BJ (cell line): ENCODE measurements around the gene INMT. TPM values are rescaled to one million over a fixed set of nuclear protein-coding genes. Genes with fewer than 3 reads are reported as not detected.
"Not testable (repeated sequence)": the region's sequence is repeated elsewhere in the genome, so short reads cannot be mapped to it uniquely, and the experiment has no call there.

Source experiments
- CTCF ChIA-PET: fragments of 350-600 bp; formaldehyde crosslinking; extraction: SDS; loops from one replicate; lab custom pipeline; 2021; ENCODE audit warnings: antibody characterized with exemption, inconsistent platforms; lab: Yijun Ruan, JAX
- POLR2A ChIA-PET: fragments of 300-600 bp; sonication (Branson Sonifier 250); formaldehyde crosslinking; extraction: SDS; loops from one replicate; lab custom pipeline; 2021; ENCODE audit warnings: antibody characterized with exemption; lab: Charles Lee
- DNase-seq: peaks from one replicate; pipeline ENCODE4 v3.0.0-alpha.2; 2011; ENCODE audit warnings: low read depth
- H3K27me3 ChIP-seq: 2 replicates; pipeline ENCODE4 v1.6.0; 2011; ENCODE audit warnings: low read length; ENCODE audit not compliant: control insufficient read depth, insufficient read depth
- H3K36me3 ChIP-seq: 2 replicates; pipeline ENCODE4 v1.5.1; 2011; ENCODE audit warnings: low read length; ENCODE audit not compliant: control insufficient read depth, insufficient read depth
- H3K4me3 ChIP-seq: 2 replicates; pipeline ENCODE4 v1.5.1; 2011; ENCODE audit warnings: low read depth, mild to moderate bottlenecking, control low read depth, low read length
- CTCF ChIP-seq: IDR thresholded peaks from 2 replicates; pipeline ENCODE4 v1.5.1; 2011; ENCODE audit warnings: low read depth, mild to moderate bottlenecking, control low read depth, inconsistent platforms, low read length, moderate library complexity; ENCODE audit not compliant: insufficient read depth
- polyA plus RNA-seq: library from polyadenylated mRNA; depleted of rRNA; stranded (reverse); fragments of >200 nt; gene quantifications from 2 replicates; pipeline ENCODE4 v1.2.3, GENCODE V29; 2011

Gene INMT
- polyA plus RNA-seq, 1 experiment: 1.3 TPM

GRCh38 chr7:30709549-30709948 lies 42.4 kb upstream of the INMT start:
- ChIA-PET CTCF (no interaction called here), POLR2A (no interaction called here)
- no peak for DNase-seq
- no peak overlapping the region for H3K4me3 ChIP-seq
- TF ChIP-seq CTCF: no peak
- H3K27me3 ChIP-seq: peaks cover 10% of the 10 kb centered on the region
- H3K36me3 ChIP-seq: no peaks in the 10 kb centered on the region

- ChIA-PET CTCF (interaction anchor here (0.6 kb wide), 1 partner anchor 938 kb away, joined by 3 read pairs; no protein-coding TSS in a partner anchor), POLR2A (no interaction called here)
- Histone ChIP-seq H3K4me3 (no peak overlapping the region), H3K27me3 (peaks cover 10% of the 10 kb centered on the region), H3K36me3 (no peaks in the 10 kb centered on the region)
- no peak for DNase-seq
- no peak for TF ChIP-seq CTCF
These were observed 41.3 kb upstream of the INMT start for GRCh38 chr7:30710669-30711068.

GRCh38 chr7:30713392-30713791 lies 38.5 kb upstream of the INMT start:
- ChIA-PET POLR2A (no interaction called here), CTCF (interaction anchor here (1.1 kb wide), 1 partner anchor 16 kb away, joined by 3 read pairs; no protein-coding TSS in a partner anchor)
- DNase-seq: no peak

GRCh38 chr7:30714129-30714528 lies 37.8 kb upstream of the INMT start:
- TF ChIP-seq CTCF: no peak
- H3K36me3 ChIP-seq: no peaks in the 10 kb centered on the region
- CTCF ChIA-PET: interaction anchor here (1.1 kb wide), 1 partner anchor 16 kb away, joined by 3 read pairs; no protein-coding TSS in a partner anchor
- no peak overlapping the region for H3K4me3 ChIP-seq
- no peak for DNase-seq
- POLR2A ChIA-PET: no interaction called here
- H3K27me3 ChIP-seq: peaks cover 1% of the 10 kb centered on the region

More at GRCh38 chr7:30713392-30713791, 38.5 kb upstream of the INMT start:
- TF ChIP-seq CTCF: no peak
- H3K36me3 ChIP-seq: no peaks in the 10 kb centered on the region
- no peak overlapping the region for H3K4me3 ChIP-seq
- peaks cover 4% of the 10 kb centered on the region for H3K27me3 ChIP-seq

- TF ChIP-seq CTCF: no peak
- Histone ChIP-seq H3K4me3 (no peak overlapping the region), H3K36me3 (no peaks in the 10 kb centered on the region), H3K27me3 (peaks cover 1% of the 10 kb centered on the region)
- POLR2A ChIA-PET: no interaction called here
- CTCF ChIA-PET: interaction anchor here (0.8 kb wide), 1 partner anchor 17 kb away, joined by 3 read pairs; no protein-coding TSS in a partner anchor
- DNase-seq: no peak
These were observed 34.8 kb upstream of the INMT start for GRCh38 chr7:30717181-30717580.

- DNase-seq, H3K4me3 ChIP-seq, CTCF ChIA-PET, H3K36me3 ChIP-seq, H3K27me3 ChIP-seq, POLR2A ChIA-PET: not testable (repeated sequence)
These were observed 32.5 kb upstream of the INMT start for GRCh38 chr7:30719434-30719833.
